WTC11 (cell line): ENCODE measurements around the gene MIGA1. TPM values are rescaled to one million over a fixed set of nuclear protein-coding genes. Genes with fewer than 3 reads are reported as not detected.

Source experiments
- ATAC-seq: fragments of 200-7000 bp; cut with Tn5 transposase; 2 replicates; pipeline ENCODE4 v1.10.0; 2021; ENCODE audit warnings: mild to moderate bottlenecking, moderate library complexity
- CTCF ChIA-PET: fragments of 300-600 bp; sonication (Branson Sonifier 250); formaldehyde crosslinking; loops from one replicate; lab custom pipeline; 2021; ENCODE audit warnings: antibody characterized with exemption; lab: Charles Lee
- POLR2A ChIA-PET: fragments of 350-600 bp; sonication (Branson Sonifier 250); formaldehyde crosslinking; loops from one replicate; lab custom pipeline; 2021; ENCODE audit warnings: antibody characterized with exemption; lab: Charles Lee
- DNase-seq: peaks from one replicate; pipeline ENCODE4 v3.0.0; 2021; ENCODE audit warnings: low spot score
- H3K27ac Mint-ChIP-seq: 2 replicates; pipeline ENCODE4 v1.8.0; 2021; ENCODE audit warnings: mixed read lengths
- H3K27me3 Mint-ChIP-seq: 2 replicates; pipeline ENCODE4 v1.8.0; 2021; ENCODE audit warnings: low read depth, mild to moderate bottlenecking, moderate library complexity, mixed read lengths
- H3K36me3 Mint-ChIP-seq: 2 replicates; pipeline ENCODE4 v1.8.0; 2021; ENCODE audit warnings: mixed read lengths
- H3K4me1 Mint-ChIP-seq: 2 replicates; pipeline ENCODE4 v1.8.0; 2022; ENCODE audit warnings: mixed read lengths
- H3K4me3 Mint-ChIP-seq: 2 replicates; pipeline ENCODE4 v1.8.0; 2021; ENCODE audit warnings: mild to moderate bottlenecking, moderate library complexity, mixed read lengths
- H3K9me3 Mint-ChIP-seq: 2 replicates; pipeline ENCODE4 v1.8.0; 2021; ENCODE audit warnings: mixed read lengths
- AR ChIP-seq: fragments of 250-450 bp; sonication (Bioruptor Pico); IDR thresholded peaks from 2 replicates; pipeline ENCODE4 v1.9.0; 2021; ENCODE audit warnings: mild to moderate bottlenecking
- CBFB ChIP-seq: sonication (generic); formaldehyde crosslinking; IDR thresholded peaks from 2 replicates; pipeline ENCODE4 v1.8.1; 2022; ENCODE audit warnings: mild to moderate bottlenecking, low read depth, missing genetic modification reagents
- CTCF ChIP-seq: fragments of 200-600 bp; IDR thresholded peaks from 2 replicates; pipeline ENCODE4 v1.8.0; 2022; ENCODE audit warnings: antibody characterized with exemption
- E2F5 ChIP-seq: sonication (generic); formaldehyde crosslinking; IDR thresholded peaks from 2 replicates; pipeline ENCODE4 v1.8.1; 2022; ENCODE audit warnings: mild to moderate bottlenecking, moderate library complexity, missing genetic modification reagents
- ETV6 ChIP-seq: sonication (generic); formaldehyde crosslinking; IDR thresholded peaks from 2 replicates; pipeline ENCODE4 v1.8.1; 2022; ENCODE audit warnings: mild to moderate bottlenecking, missing genetic modification reagents
- GRHL2 ChIP-seq: fragments of 250-450 bp; sonication (Bioruptor Pico); IDR thresholded peaks from 2 replicates; pipeline ENCODE4 v1.8.0; 2022; ENCODE audit warnings: mild to moderate bottlenecking, moderate library complexity; ENCODE audit not compliant: insufficient replicate concordance, severe bottlenecking
- MAX ChIP-seq: sonication (generic); formaldehyde crosslinking; IDR thresholded peaks from 2 replicates; pipeline ENCODE4 v1.8.0; 2022; ENCODE audit warnings: mild to moderate bottlenecking, missing genetic modification reagents
- MLX ChIP-seq: sonication (generic); formaldehyde crosslinking; IDR thresholded peaks from 2 replicates; pipeline ENCODE4 v1.8.1; 2023; ENCODE audit warnings: mild to moderate bottlenecking, missing genetic modification reagents, moderate library complexity
- NFYB ChIP-seq: sonication (generic); formaldehyde crosslinking; conservative IDR thresholded peaks from 2 replicates; pipeline ENCODE4 v1.8.0; 2022; ENCODE audit warnings: low read depth, missing genetic modification reagents
- NR1H2 ChIP-seq: sonication (generic); formaldehyde crosslinking; IDR thresholded peaks from 2 replicates; pipeline ENCODE4 v1.9.0; 2021; ENCODE audit warnings: mild to moderate bottlenecking, moderate library complexity, missing genetic modification reagents
- PRDM15 ChIP-seq: sonication (generic); formaldehyde crosslinking; IDR thresholded peaks from 2 replicates; pipeline ENCODE4 v1.8.0; 2022; ENCODE audit warnings: missing genetic modification reagents
- PREB ChIP-seq: sonication (generic); formaldehyde crosslinking; IDR thresholded peaks from 2 replicates; pipeline ENCODE4 v1.8.1; 2022; ENCODE audit warnings: mild to moderate bottlenecking, missing genetic modification reagents, moderate library complexity, borderline replicate concordance
- RELA ChIP-seq: sonication (generic); formaldehyde crosslinking; IDR thresholded peaks from 2 replicates; pipeline ENCODE4 v1.8.1; 2022; ENCODE audit warnings: missing genetic modification reagents, mild to moderate bottlenecking, borderline replicate concordance
- SMAD4 ChIP-seq: sonication (generic); formaldehyde crosslinking; IDR thresholded peaks from 2 replicates; pipeline ENCODE4 v1.8.0; 2022; ENCODE audit warnings: mild to moderate bottlenecking, missing genetic modification reagents
- SP1 ChIP-seq: sonication (generic); formaldehyde crosslinking; conservative IDR thresholded peaks from 2 replicates; pipeline ENCODE4 v1.8.1; 2022; ENCODE audit warnings: missing genetic modification reagents
- STAT6 ChIP-seq: sonication (generic); formaldehyde crosslinking; conservative IDR thresholded peaks from 2 replicates; pipeline ENCODE4 v1.8.1; 2023; ENCODE audit warnings: mild to moderate bottlenecking, low read depth, missing genetic modification reagents, moderate library complexity
- TEAD4 ChIP-seq: sonication (generic); formaldehyde crosslinking; IDR thresholded peaks from 2 replicates; pipeline ENCODE4 v1.8.0; 2022; ENCODE audit warnings: mild to moderate bottlenecking, missing genetic modification reagents
- ZBTB43 ChIP-seq: sonication (generic); formaldehyde crosslinking; IDR thresholded peaks from 2 replicates; pipeline ENCODE4 v1.8.1; 2023; ENCODE audit warnings: mild to moderate bottlenecking, missing genetic modification reagents
- ZNF138 ChIP-seq: sonication (generic); formaldehyde crosslinking; conservative IDR thresholded peaks from 2 replicates; pipeline ENCODE4 v1.8.1; 2022; ENCODE audit warnings: mild to moderate bottlenecking, moderate library complexity, missing genetic modification reagents
- ZNF423 ChIP-seq: fragments of 250-450 bp; sonication (Bioruptor Pico); IDR thresholded peaks from 2 replicates; pipeline ENCODE4 v2.1.2; 2022; ENCODE audit warnings: mild to moderate bottlenecking, moderate library complexity
- total RNA-seq: library from RNA; stranded (reverse); gene quantifications from 3 replicates; pipeline ENCODE4 v1.2.3, GENCODE V29; 2021

Gene MIGA1
- total RNA-seq, 1 experiment from 2014 or later, result 6.2 TPM

GRCh38 chr1:77866296-77866695 lies 86.8 kb downstream of the MIGA1 start (continued):
- TF ChIP-seq CTCF (no peak), ZNF423 (CRISPR knock-in tag) (no peak), TEAD4 (CRISPR knock-in tag) (no peak), STAT6 (CRISPR knock-in tag) (no peak), SMAD4 (CRISPR knock-in tag) (no peak), CBFB (CRISPR knock-in tag) (no peak), RELA (CRISPR knock-in tag) (no peak), SP1 (CRISPR knock-in tag) (no peak), MLX (CRISPR knock-in tag) (no peak), NR1H2 (no peak), MAX (CRISPR knock-in tag) (no peak)
- TF ChIP-seq, all 79 proteins: peak for 0

GRCh38 chr1:77872645-77873044 lies 93.2 kb downstream of the MIGA1 start:
- no peak overlapping the region for H3K4me3 Mint-ChIP-seq
- H3K27ac Mint-ChIP-seq, result no peak overlapping the region; the same call in 1 of the 2 replicates
- ATAC-seq (no peak), DNase-seq (no peak)
- ChIA-PET CTCF (no interaction called here), POLR2A (no interaction called here)
- no peaks in the 10 kb centered on the region for H3K9me3 Mint-ChIP-seq
- H3K4me1 Mint-ChIP-seq, result no peaks in the 10 kb centered on the region
- H3K27me3 Mint-ChIP-seq, result no peaks in the 10 kb centered on the region
- peaks cover 11% of the 10 kb centered on the region for H3K36me3 Mint-ChIP-seq
- TF ChIP-seq CBFB (CRISPR knock-in tag) (no peak), E2F5 (no peak), ETV6 (CRISPR knock-in tag) (no peak), PREB (CRISPR knock-in tag) (no peak), AR (CRISPR knock-in tag) (no peak), PRDM15 (no peak), NFYB (CRISPR knock-in tag) (no peak), ZBTB43 (no peak), GRHL2 (CRISPR knock-in tag) (no peak), ZNF138 (no peak)
